Mucosa of descending colon (tissue), 3 donors: ENCODE data around the gene ABCG5. TPM values are rescaled to one million over a fixed set of nuclear protein-coding genes. Genes with fewer than 3 reads are reported as not detected.

Source experiments
- ATAC-seq: fragments of 200-7000 bp; cut with Tn5 transposase; one replicate; pipeline ENCODE4 v1.9.1; 2020; ENCODE audit warnings: mild to moderate bottlenecking, moderate library complexity
- DNase-seq, 3 donors: peaks; one replicate each; pipeline ENCODE4 v3.0.0-alpha.2; 2020
- H3K36me3 ChIP-seq: fragments of 200-600 bp; one replicate; pipeline ENCODE4 v1.8.0; 2021; ENCODE audit warnings: low read depth, mild to moderate bottlenecking
- H3K4me1 ChIP-seq: fragments of 200-600 bp; one replicate; pipeline ENCODE4 v1.8.0; 2021; ENCODE audit warnings: low read depth, mild to moderate bottlenecking
- H3K4me3 ChIP-seq: fragments of 200-600 bp; one replicate; pipeline ENCODE4 v1.8.0; 2021; ENCODE audit warnings: mild to moderate bottlenecking
- H3K9me3 ChIP-seq: fragments of 200-600 bp; one replicate; pipeline ENCODE4 v1.8.0; 2021; ENCODE audit warnings: mild to moderate bottlenecking
- CTCF ChIP-seq: fragments of 200-600 bp; IDR thresholded peaks from one replicate; pipeline ENCODE4 v1.8.0; 2022; ENCODE audit warnings: antibody characterized with exemption, mild to moderate bottlenecking
- intact Hi-C, 2 donors: fragments of 100-400 bp; cut with DNase I in 1 of 2; cut with micrococcal nuclease in 1 of 2; formaldehyde crosslinking; loops; one replicate each; pipeline versions ENCODE4 v1.11.0 to v1.11.1; 2022; cut with DNase I, micrococcal nuclease
- total RNA-seq, 3 donors: library from RNA; stranded (reverse); fragmentation: NEBNext Ultra II Directional in 2 of 3; extraction: Animal tissue kit (Norgen Biotek cat#: 25700) in 2 of 3; gene quantifications; one replicate each; pipeline versions ENCODE4 v1.2.1 to v1.2.4, GENCODE V29; 2021 to 2023
- donor health status: DM: no; HTN: no; CAD: no; lungs with moderate emphysema.
- donor health status: DM: no; HTN: no; CAD: no.
- donor health status: DM: no; HTN: yes; CAD: no.

Gene ABCG5
- total RNA-seq, 3 donors from 2014 or later, result 0.22 TPM; not detected in 2

GRCh38 chr2:43766006-43766405 lies 72.6 kb downstream of the ABCG5 start:
- H3K4me3 ChIP-seq, result no peak overlapping the region
- intact Hi-C loops, result no loop called here
- H3K36me3 ChIP-seq, result no peaks in the 10 kb centered on the region
- TF ChIP-seq CTCF, result no peak
- DNase-seq (no peak), ATAC-seq (no peak)
- no peaks in the 10 kb centered on the region for H3K9me3 ChIP-seq
- no peaks in the 10 kb centered on the region for H3K4me1 ChIP-seq

- no peak for ATAC-seq
- H3K36me3 ChIP-seq, result no peaks in the 10 kb centered on the region
- TF ChIP-seq CTCF, result no peak
- DNase-seq, result no peak
- H3K4me1 ChIP-seq, result no peaks in the 10 kb centered on the region
- intact Hi-C loops, result no loop called here
- no peaks in the 10 kb centered on the region for H3K9me3 ChIP-seq
- H3K4me3 ChIP-seq, result no peak overlapping the region
Measured at GRCh38 chr2:43764086-43764705, 74.4 kb downstream of the ABCG5 start.

GRCh38 chr2:43763091-43763490 lies 75.5 kb downstream of the ABCG5 start:
- ATAC-seq, result no peak
- intact Hi-C loops, result no loop called here
- Histone ChIP-seq H3K4me1 (no peaks in the 10 kb centered on the region), H3K4me3 (no peak overlapping the region), H3K9me3 (no peaks in the 10 kb centered on the region), H3K36me3 (no peaks in the 10 kb centered on the region)
- no peak for DNase-seq
- TF ChIP-seq CTCF, result no peak

Other genes starting within 250 kb of the ABCG5 start
- 10 to 100 TPM; 20.1 to 26.7 (median 25.3) TPM for gene THADA, start 242.8 kb downstream of the ABCG5 start, total RNA-seq
- 10 to 100 TPM in 1 of 3 donors, 1 to 10 TPM in 2; 2.6 to 25.6 (median 4.1) TPM for gene PLEKHH2, start 201.6 kb downstream of the ABCG5 start, total RNA-seq
- 1 to 10 TPM in 1 of 3 donors, under 1 TPM in 1, not detected in 1; 0.67 to 1.4 TPM for gene C1GALT1C1L, start 162.4 kb downstream of the ABCG5 start, total RNA-seq
- gene DYNC2LI1, start 64.8 kb downstream of the ABCG5 start, total RNA-seq, result 10 to 100 TPM; 15.3 to 19.0 (median 18.1) TPM
- under 1 TPM; 0.06 to 0.87 (median 0.49) TPM for gene ABCG8, start 132 bp upstream of the ABCG5 start, total RNA-seq
- gene LRPPRC, start 157.2 kb upstream of the ABCG5 start, total RNA-seq, result 100 to 1,000 TPM in 2 of 3 donors, 10 to 100 TPM in 1; 92.7 to 107 (median 101) TPM